H1 (cell line): ENCODE results near the gene C3orf52. TPM values are rescaled to one million over a fixed set of nuclear protein-coding genes. Genes with fewer than 3 reads are reported as not detected.

ENCODE experiments used
- CTCF ChIA-PET: fragments of 300-600 bp; sonication (Branson Sonifier 250); formaldehyde crosslinking; loops from one replicate; lab custom pipeline; 2021; ENCODE audit not compliant: partially characterized antibody; lab: Charles Lee
- POLR2A ChIA-PET: fragments of 300-600 bp; sonication (Branson Sonifier 250); formaldehyde crosslinking; loops from one replicate; lab custom pipeline; 2021; ENCODE audit warnings: inconsistent platforms; ENCODE audit not compliant: partially characterized antibody; lab: Charles Lee
- DNase-seq, 2 experiments: peaks; one replicate each; pipeline versions ENCODE4 v3.0.0 to v3.0.0-alpha.2; 2010 to 2022; ENCODE audit warnings: low spot score in 2 of 2, low read depth in 1 of 2, mixed read lengths in 1 of 2
- FAIRE-seq: peaks from 2 replicates; lab custom pipeline; 2011; peaks lifted over from hg19 to GRCh38; lab: Jason Lieb, UNC
- H2AFZ ChIP-seq: 2 replicates; pipeline ENCODE4 v1.8.1; 2012; ENCODE audit warnings: low read length, inconsistent platforms
- H2AK5ac ChIP-seq: 2 replicates; pipeline ENCODE4 v1.6.1; 2013; ENCODE audit warnings: low read depth, low read length
- H2BK120ac ChIP-seq: replicated peaks from 2 replicates; pipeline ENCODE3; 2013; ENCODE audit warnings: low read depth, low read length, inconsistent platforms
- H2BK12ac ChIP-seq: 2 replicates; pipeline ENCODE4 v1.6.1; 2013; ENCODE audit warnings: low read depth, low read length
- H2BK15ac ChIP-seq: 2 replicates; pipeline ENCODE4 v1.6.1; 2013; ENCODE audit warnings: low read length
- H2BK20ac ChIP-seq: 2 replicates; pipeline ENCODE4 v1.6.1; 2013; ENCODE audit warnings: low read length
- H2BK5ac ChIP-seq: 2 replicates; pipeline ENCODE4 v1.6.1; 2013; ENCODE audit warnings: low read depth, low read length
- H3K14ac ChIP-seq: 2 replicates; pipeline ENCODE4 v1.6.1; 2013; ENCODE audit warnings: inconsistent platforms; ENCODE audit not compliant: insufficient read length
- H3K18ac ChIP-seq: 2 replicates; pipeline ENCODE4 v1.6.1; 2013; ENCODE audit warnings: low read length; ENCODE audit errors: extremely low read depth
- H3K23ac ChIP-seq: 2 replicates; pipeline ENCODE4 v1.6.1; 2013; ENCODE audit warnings: inconsistent platforms; ENCODE audit not compliant: insufficient read length
- H3K23me2 ChIP-seq: 2 replicates; pipeline ENCODE4 v1.6.1; 2013; ENCODE audit warnings: low read depth, low read length
- H3K27ac ChIP-seq: 2 replicates; pipeline ENCODE4 v1.6.1; 2011; ENCODE audit warnings: low read depth, low read length, inconsistent platforms
- H3K27me3 ChIP-seq, 4 experiments: replicated peaks in 1 of 4; 1 replicate in 1 of 4; 2 replicates in 3 of 4; pipeline versions ENCODE4 v1.6.1 to v1.8.1; 2011 to 2013; ENCODE audit warnings: low read length in 3 of 4, mild to moderate bottlenecking in 3 of 4, inconsistent platforms in 2 of 4, mixed read lengths in 2 of 4, moderate library complexity in 1 of 4; ENCODE audit not compliant: control insufficient read depth in 3 of 4, insufficient read depth in 3 of 4; ENCODE audit errors: extremely low read depth in 1 of 4
- H3K36me3 ChIP-seq, 4 experiments: 2 replicates each; pipeline versions ENCODE4 v1.6.1 to v1.8.1; 2011 to 2013; ENCODE audit warnings: mild to moderate bottlenecking in 4 of 4, low read length in 3 of 4, moderate library complexity in 2 of 4, control low read depth in 1 of 4, inconsistent platforms in 1 of 4; ENCODE audit not compliant: insufficient read depth in 4 of 4, control insufficient read depth in 2 of 4
- H3K4ac ChIP-seq: replicated peaks from 2 replicates; pipeline ENCODE3; 2013; ENCODE audit warnings: low read length, low read depth, mixed read lengths, inconsistent platforms; ENCODE audit not compliant: insufficient read length
- H3K4me1 ChIP-seq, 4 experiments: replicated peaks in 1 of 4; 1 replicate in 1 of 4; 2 replicates in 3 of 4; pipeline versions ENCODE4 v1.6.1 to v1.8.1; 2011 to 2013; ENCODE audit warnings: low read length in 3 of 4, inconsistent platforms in 2 of 4, mixed read lengths in 1 of 4; ENCODE audit not compliant: insufficient read depth in 4 of 4, control insufficient read depth in 3 of 4
- H3K4me2 ChIP-seq, 2 experiments: 2 replicates each; pipeline versions ENCODE4 v1.6.1 to v1.8.1; 2011 to 2013; ENCODE audit warnings: low read depth in 2 of 2, low read length in 2 of 2, control low read depth in 1 of 2, inconsistent platforms in 1 of 2, mild to moderate bottlenecking in 1 of 2; ENCODE audit not compliant: insufficient read depth in 1 of 2
- H3K4me3 ChIP-seq, 4 experiments: fragments of 200-600, 300-600 bp in 1 of 4; sonication (generic), shearing (Covaris generic), sonication (Bioruptor Twin) in 1 of 4; 2 replicates each; pipeline versions ENCODE4 v1.5.1 to v1.8.1; 2011 to 2016; ENCODE audit warnings: low read length in 4 of 4, low read depth in 3 of 4, control low read depth in 2 of 4, inconsistent platforms in 2 of 4, mild to moderate bottlenecking in 2 of 4, mixed read lengths in 1 of 4, moderate library complexity in 1 of 4; ENCODE audit not compliant: insufficient read depth in 2 of 4; ENCODE audit errors: extremely low read depth in 1 of 4
- H3K56ac ChIP-seq: replicated peaks from 2 replicates; pipeline ENCODE3; 2013; ENCODE audit warnings: low read depth, mild to moderate bottlenecking, mixed read lengths, low read length, inconsistent platforms; ENCODE audit not compliant: insufficient read length
- H3K79me1 ChIP-seq: 2 replicates; pipeline ENCODE4 v1.6.1; 2013; ENCODE audit warnings: low read depth, low read length, control low read depth
- H3K79me2 ChIP-seq, 2 experiments: 2 replicates each; pipeline versions ENCODE4 v1.6.1 to v1.8.1; 2012 to 2013; ENCODE audit warnings: low read length in 2 of 2, mild to moderate bottlenecking in 2 of 2, inconsistent platforms in 1 of 2; ENCODE audit not compliant: insufficient read depth in 2 of 2, control insufficient read depth in 1 of 2
- H3K9ac ChIP-seq, 4 experiments: replicated peaks in 1 of 4; 1 replicate in 1 of 4; 2 replicates in 3 of 4; pipeline versions ENCODE4 v1.6.1 to v1.8.1; 2011 to 2013; ENCODE audit warnings: low read depth in 3 of 4, low read length in 3 of 4, control low read depth in 2 of 4, mild to moderate bottlenecking in 2 of 4, moderate library complexity in 2 of 4, inconsistent platforms in 1 of 4; ENCODE audit errors: extremely low read depth in 1 of 4
- H3K9me3 ChIP-seq, 2 experiments: 2 replicates each; pipeline versions ENCODE4 v1.6.1 to v1.8.1; 2012 to 2013; ENCODE audit warnings: mild to moderate bottlenecking in 2 of 2, moderate library complexity in 2 of 2, control low read depth in 1 of 2, inconsistent platforms in 1 of 2, low read depth in 1 of 2, low read length in 1 of 2, mixed read lengths in 1 of 2; ENCODE audit not compliant: insufficient read depth in 2 of 2
- H4K20me1 ChIP-seq, 2 experiments: replicated peaks in 1 of 2; 2 replicates each; pipeline versions ENCODE3 to v1.8.1; 2011 to 2013; ENCODE audit warnings: inconsistent platforms in 2 of 2, low read length in 2 of 2, mild to moderate bottlenecking in 1 of 2; ENCODE audit not compliant: insufficient read depth in 2 of 2, control insufficient read depth in 1 of 2
- H4K5ac ChIP-seq: 2 replicates; pipeline ENCODE4 v1.6.1; 2013; ENCODE audit warnings: low read length, low read depth, mixed read lengths, inconsistent platforms; ENCODE audit not compliant: insufficient read length
- H4K8ac ChIP-seq: 2 replicates; pipeline ENCODE4 v1.8.0; 2013; ENCODE audit warnings: mild to moderate bottlenecking, moderate library complexity, low read length, inconsistent platforms; ENCODE audit not compliant: insufficient read depth; ENCODE audit errors: extremely low read depth
- H4K91ac ChIP-seq: replicated peaks from 2 replicates; pipeline ENCODE3; 2013; ENCODE audit warnings: low read length, mixed read lengths, inconsistent platforms; ENCODE audit not compliant: insufficient read length
- ASH2L ChIP-seq: fragments of 200-600, 300-600 bp; sonication (generic); IDR thresholded peaks from one replicate; pipeline ENCODE4 v1.7.1; 2017; ENCODE audit warnings: low read length
- CBX8 ChIP-seq: fragments of 300-800, 300-1000 bp; sonication (generic); IDR thresholded peaks from 2 replicates; pipeline ENCODE4 v1.7.1; 2016; ENCODE audit warnings: low read depth, low read length, borderline replicate concordance
- EGR1 ChIP-seq: IDR thresholded peaks from 2 replicates; pipeline ENCODE4 v1.6.1; 2011; ENCODE audit warnings: low read depth, low read length, borderline replicate concordance
- KDM4A ChIP-seq: IDR thresholded peaks from one replicate; pipeline ENCODE4 v1.7.1; 2012; ENCODE audit warnings: low read depth, mild to moderate bottlenecking, moderate library complexity, low read length, inconsistent platforms; ENCODE audit not compliant: severe bottlenecking
- MAX ChIP-seq: IDR thresholded peaks from 2 replicates; pipeline ENCODE4 v1.6.1; 2012; ENCODE audit warnings: inconsistent platforms
- RAD21 ChIP-seq, 2 experiments: IDR thresholded peaks in 1 of 2; conservative IDR thresholded peaks in 1 of 2; 2 replicates each; pipeline ENCODE4 v1.6.1; 2011; ENCODE audit warnings: low read depth in 2 of 2, low read length in 2 of 2, improper control_type of control experiment in 1 of 2, inconsistent platforms in 1 of 2, mild to moderate bottlenecking in 1 of 2, moderate library complexity in 1 of 2
- RXRA ChIP-seq: IDR thresholded peaks from 2 replicates; pipeline ENCODE4 v1.6.1; 2011; ENCODE audit warnings: low read depth, mild to moderate bottlenecking, low read length, moderate library complexity; ENCODE audit not compliant: insufficient read depth
- SAP30 ChIP-seq: fragments of 300-600 bp; sonication (generic); IDR thresholded peaks from 2 replicates; pipeline ENCODE4 v1.7.1; 2012; ENCODE audit warnings: low read length, moderate library complexity, mild to moderate bottlenecking, inconsistent platforms; ENCODE audit not compliant: insufficient read depth, insufficient replicate concordance
- SIRT6 ChIP-seq: IDR thresholded peaks from one replicate; pipeline ENCODE4 v1.7.1; 2012; ENCODE audit warnings: low read length, inconsistent platforms
- TBP ChIP-seq: IDR thresholded peaks from 2 replicates; pipeline ENCODE4 v1.6.1; 2011; ENCODE audit warnings: low read depth, low read length, improper control_type of control experiment
- TEAD4 ChIP-seq: IDR thresholded peaks from 2 replicates; pipeline ENCODE4 v1.6.1; 2012; ENCODE audit warnings: low read depth, low read length, inconsistent platforms, mixed read lengths
- WGBS, 2 experiments: shearing (Covaris generic) in 1 of 2; methylation state at CpG; one replicate each; pipeline versions ENCODE4 v1.1.6 to v1.1.7; 2013 to 2015; ENCODE audit warnings: low lambda C conversion rate in 2 of 2, mixed read lengths in 2 of 2, inconsistent platforms in 1 of 2, low coverage in 1 of 2, missing lambda C conversion rate in 1 of 2; ENCODE audit not compliant: insufficient replicate concordance in 2 of 2, insufficient coverage in 1 of 2, insufficient read length in 1 of 2; ENCODE audit errors: extremely low coverage in 1 of 2, missing lambda C conversion rate in 1 of 2; 5-methylcytosine and 5-hydroxymethylcytosine counted together
- polyA plus RNA-seq, 7 experiments: library from polyadenylated mRNA; depleted of rRNA in 3 of 7; stranded (reverse) in 5 of 7; unstranded in 2 of 7; fragments of >200 nt in 5 of 7; fragments of 200-250 nt in 2 of 7; gene quantifications; 1 replicate in 5 of 7; 2 replicates in 1 of 7; 4 replicates in 1 of 7; pipeline versions ENCODE4 v1.2.1 to v1.2.3, GENCODE V29; 2011 to 2013; ENCODE audit warnings: missing spikeins in 2 of 7, mixed read lengths in 2 of 7
- total RNA-seq: library from RNA; stranded (reverse); fragmentation: NEBNext Ultra II Directional; extraction: Animal tissue kit (Norgen Biotek cat#: 25700); gene quantifications from 2 replicates; pipeline ENCODE4 v1.2.1, GENCODE V29; 2021

Gene C3orf52
- total and polyA plus RNA-seq, 2 of the 8 experiments (the other 6 are each of a cell fraction or from before 2014, with no cell fraction given), result 9.7 to 13.1 TPM

GRCh38 chr3:112084980-112085705, 1.0 kb upstream of the C3orf52 start:
- no peak overlapping the region for H2AFZ ChIP-seq
- H4K20me1 ChIP-seq, result no peaks in the 10 kb centered on the region
- H3K36me3 ChIP-seq, result no peaks in the 10 kb centered on the region
- H2AK5ac ChIP-seq, result no peak overlapping the region
- H3K9me3 ChIP-seq, result no peaks in the 10 kb centered on the region
- FAIRE-seq, result no peak
- H3K23me2 ChIP-seq, result peaks cover 7% of the 10 kb centered on the region
- no peaks in the 10 kb centered on the region for H3K79me1 ChIP-seq
- CTCF ChIA-PET, result interaction anchor here (1.2 kb wide), 2 partner anchors 21 to 544 kb away, joined by 3 to 4 read pairs; no protein-coding TSS in a partner anchor
- H4K8ac ChIP-seq, result no peak overlapping the region
- H3K14ac ChIP-seq, result no peak overlapping the region
- WGBS, 2 experiments, result 85% methylated on average over 7 of the region's 7 CpGs; no CpG with 5 or more reads in 1 of the 2 experiments
- H3K4me2 ChIP-seq, result peak overlapping the region; percentile 80 to 84; a peak in 3 of 4 replicates
- no peak overlapping the region for H3K56ac ChIP-seq
- peaks cover 0 to 19% of the 10 kb centered on the region in 2 experiments; a peak in 2 of 4 replicates for H3K79me2 ChIP-seq
- DNase-seq, result no peak
- no peak overlapping the region for H3K23ac ChIP-seq
- H2BK15ac ChIP-seq, result 0 out of 2 replicates have a peak overlapping the region, but pooled peaks have one; percentile 61
- H2BK12ac ChIP-seq, result no peak overlapping the region; the same call in 1 of the 2 replicates
- H2BK120ac ChIP-seq, result no peak overlapping the region
- peaks cover 0 to 8% (median 6%) of the 10 kb centered on the region in 4 experiments; a peak in 5 of 7 replicates for H3K4me1 ChIP-seq
- H4K5ac ChIP-seq, result no peak overlapping the region
- POLR2A ChIA-PET, result interaction anchor here (0.6 to 0.9 kb wide), 2 partner anchors 13 to 1646 kb away, joined by 3 read pairs; no protein-coding TSS in a partner anchor
- no peak overlapping the region for H3K4ac ChIP-seq
- peak overlapping the region in 3 of 4 experiments; percentile 55 to 82 (median 72); a peak in 4 of 8 replicates for H3K4me3 ChIP-seq
- no peak overlapping the region for H3K27ac ChIP-seq
- H3K27me3 ChIP-seq, result peaks cover 0 to 12% (median 7%) of the 10 kb centered on the region in 4 experiments; a peak in 3 of 7 replicates
- no peak overlapping the region for H4K91ac ChIP-seq
- H2BK5ac ChIP-seq, result no peak overlapping the region
- no peak overlapping the region for H3K9ac ChIP-seq
- H2BK20ac ChIP-seq, result no peak overlapping the region
- H3K18ac ChIP-seq, result no peak overlapping the region
- TF ChIP-seq ASH2L, result no peak
- TF ChIP-seq SIRT6, result no peak
- TF ChIP-seq TEAD4, result no peak
- no peak for TF ChIP-seq MAX
- no peak for TF ChIP-seq RAD21 (IDR thresholded peaks at IDR 0.05 in 1 of 2, conservative IDR thresholded peaks at IDR 0.05 in 1 of 2; ENCODE audit: low read depth in 2 of 2, low read length in 2 of 2)
- TF ChIP-seq RXRA, result no peak
- TF ChIP-seq TBP, result no peak
- no peak for TF ChIP-seq KDM4A
- no peak for TF ChIP-seq EGR1
- TF ChIP-seq CBX8, result no peak
- no peak for TF ChIP-seq SAP30
